Neural cell (in vitro differentiated cells): ENCODE results near the gene AJUBA. TPM values are rescaled to one million over a fixed set of nuclear protein-coding genes. Genes with fewer than 3 reads are reported as not detected.
"Not testable (repeated sequence)": the region's sequence is repeated elsewhere in the genome, so short reads cannot be mapped to it uniquely, and the experiment has no call there.

Experiments used
- H2AFZ ChIP-seq: fragments of 200-600, 300-800 bp; sonication (generic), shearing (Covaris generic); 2 replicates; pipeline ENCODE4 v1.6.0; 2014; ENCODE audit warnings: low read depth, mild to moderate bottlenecking, antibody characterized with exemption, low read length, moderate library complexity
- H3F3A ChIP-seq: fragments of 200-600 bp; shearing (Covaris generic); 2 replicates; pipeline ENCODE4 v1.6.1; 2016; ENCODE audit warnings: mild to moderate bottlenecking, moderate library complexity, mixed read lengths, antibody characterized with exemption, low read length; ENCODE audit not compliant: insufficient read depth, poor library complexity, severe bottlenecking
- H3K27ac ChIP-seq: fragments of 200-600, 300-800 bp; sonication (generic), shearing (Covaris generic); 2 replicates; pipeline ENCODE4 v1.5.1; 2014; ENCODE audit warnings: mild to moderate bottlenecking, low read length, moderate library complexity
- H3K27me3 ChIP-seq: fragments of 300-800, 200-600 bp; sonication (generic), shearing (Covaris generic); 2 replicates; pipeline ENCODE4 v1.6.0; 2014; ENCODE audit warnings: mild to moderate bottlenecking, low read depth, low read length, moderate library complexity; ENCODE audit not compliant: insufficient read depth
- H3K36me3 ChIP-seq: fragments of 300-800, 200-600 bp; sonication (generic), shearing (Covaris generic); 2 replicates; pipeline ENCODE4 v1.5.1; 2014; ENCODE audit warnings: mild to moderate bottlenecking, antibody characterized with exemption, low read length, moderate library complexity; ENCODE audit not compliant: insufficient read depth
- H3K4me2 ChIP-seq: fragments of 300-800, 200-600 bp; sonication (generic), shearing (Covaris generic); 2 replicates; pipeline ENCODE4 v1.6.0; 2014; ENCODE audit warnings: mild to moderate bottlenecking, low read length
- H3K4me3 ChIP-seq: fragments of 300-800, 200-600 bp; sonication (generic), shearing (Covaris generic); 2 replicates; pipeline ENCODE4 v1.5.1; 2014; ENCODE audit warnings: mild to moderate bottlenecking, low read length, moderate library complexity
- H3K79me2 ChIP-seq: fragments of 200-600 bp; shearing (Covaris generic); replicated peaks from 2 replicates; pipeline ENCODE4 v1.6.0; 2014; ENCODE audit warnings: mild to moderate bottlenecking, low read length, moderate library complexity; ENCODE audit not compliant: insufficient read depth
- H3K9ac ChIP-seq: fragments of 300-800, 200-600 bp; sonication (generic), shearing (Covaris generic); 2 replicates; pipeline ENCODE4 v1.6.1; 2016; ENCODE audit warnings: mild to moderate bottlenecking, low read length, mixed read lengths
- H3K9me2 ChIP-seq: fragments of 200-600 bp; shearing (Covaris generic); 2 replicates; pipeline ENCODE4 v1.6.1; 2016; ENCODE audit warnings: mild to moderate bottlenecking, low read length, mixed read lengths; ENCODE audit not compliant: insufficient read depth
- H3K9me3 ChIP-seq: fragments of 200-600, 300-800 bp; sonication (generic), shearing (Covaris generic); 2 replicates; pipeline ENCODE4 v1.6.1; 2016; ENCODE audit warnings: mild to moderate bottlenecking, mixed run types, low read length, moderate library complexity, mixed read lengths
- H4K20me1 ChIP-seq: fragments of 200-600 bp; shearing (Covaris generic); 2 replicates; pipeline ENCODE4 v1.6.1; 2016; ENCODE audit warnings: mild to moderate bottlenecking, mixed run types; ENCODE audit not compliant: insufficient read depth
- EP300 ChIP-seq: fragments of 450-650 bp; conservative IDR thresholded peaks from 2 replicates; pipeline ENCODE4 v1.6.1; 2014; ENCODE audit warnings: antibody characterized with exemption, mild to moderate bottlenecking, moderate library complexity; ENCODE audit not compliant: poor library complexity, severe bottlenecking
- EZH2 ChIP-seq: fragments of 200-600, 300-800 bp; shearing (Covaris generic), sonication (generic); IDR thresholded peaks from 2 replicates; pipeline ENCODE4 v1.6.1; 2014; ENCODE audit warnings: antibody characterized with exemption, low read length, borderline replicate concordance, mild to moderate bottlenecking; ENCODE audit not compliant: insufficient read depth, poor library complexity, severe bottlenecking
- MXI1 ChIP-seq: fragments of 450-650 bp; conservative IDR thresholded peaks from 2 replicates; pipeline ENCODE4 v1.6.1; 2014; ENCODE audit warnings: antibody characterized with exemption, mild to moderate bottlenecking; ENCODE audit not compliant: poor library complexity, severe bottlenecking
- POLR2AphosphoS5 ChIP-seq: IDR thresholded peaks from 2 replicates; pipeline ENCODE4 v1.6.1; 2012
- RAD21 ChIP-seq: fragments of 450-650 bp; conservative IDR thresholded peaks from 2 replicates; pipeline ENCODE4 v1.6.1; 2014; ENCODE audit warnings: antibody characterized with exemption, mild to moderate bottlenecking, moderate library complexity
- REST ChIP-seq: IDR thresholded peaks from 2 replicates; pipeline ENCODE4 v1.6.1; 2012; ENCODE audit warnings: borderline replicate concordance
- SMC3 ChIP-seq: fragments of 450-650 bp; conservative IDR thresholded peaks from 2 replicates; pipeline ENCODE4 v1.6.1; 2014; ENCODE audit warnings: antibody characterized with exemption, mild to moderate bottlenecking, moderate library complexity; ENCODE audit not compliant: poor library complexity
- TAF1 ChIP-seq: IDR thresholded peaks from 2 replicates; pipeline ENCODE4 v1.6.1; 2012; ENCODE audit warnings: low read depth
- polyA plus RNA-seq: library from polyadenylated mRNA; depleted of rRNA; stranded (reverse); fragments of >200 nt; gene quantifications from 2 replicates; pipeline ENCODE4 v1.2.3, GENCODE V29; 2014
- TF ChIP-seq, protein P1 (sequence below): fragments of 450-650 bp; IDR thresholded peaks from 2 replicates; pipeline ENCODE4 v1.5.1; 2014; ENCODE audit warnings: antibody characterized with exemption, mild to moderate bottlenecking, moderate library complexity; ENCODE audit not compliant: poor library complexity, severe bottlenecking

AJUBA gene
- polyA plus RNA-seq, 1 donor from 2014 or later: 1.9 TPM

DNA sequence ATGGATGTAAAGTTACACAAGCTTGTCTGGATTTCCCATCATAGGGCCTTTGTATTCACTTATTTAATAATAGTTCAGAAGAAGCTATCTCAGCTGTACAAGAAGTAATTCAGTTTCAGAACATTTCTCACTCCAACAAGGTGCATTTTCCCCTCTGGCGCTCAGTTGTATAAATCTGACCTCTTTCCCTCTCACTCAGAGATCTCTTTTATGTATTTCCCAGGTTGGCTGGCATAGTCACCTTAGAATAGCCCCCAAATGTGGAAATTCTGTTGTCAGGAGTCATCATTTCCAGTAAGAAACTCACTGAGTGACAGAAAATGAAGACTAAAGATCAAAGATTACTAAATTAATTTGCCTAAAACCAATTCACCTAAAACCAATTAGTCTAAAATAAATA lies 11.2 kb downstream of the AJUBA start:
- Histone ChIP-seq H3K9me3 (no peaks in the 10 kb centered on the region), H3K4me2 (no peak overlapping the region), H3K79me2 (no peaks in the 10 kb centered on the region), H3K9me2 (no peaks in the 10 kb centered on the region), H2AFZ (no peak overlapping the region), H3K36me3 (no peaks in the 10 kb centered on the region), H3K4me3 (no peak overlapping the region), H3F3A (no peaks in the 10 kb centered on the region), H4K20me1 (no peaks in the 10 kb centered on the region), H3K27me3 (no peaks in the 10 kb centered on the region), H3K27ac (no peak overlapping the region), H3K9ac (no peak overlapping the region)
- TF ChIP-seq POLR2AphosphoS5 (no peak), REST (no peak), TAF1 (no peak), MXI1 (no peak), RAD21 (no peak)
- TF ChIP-seq, protein P1, sequence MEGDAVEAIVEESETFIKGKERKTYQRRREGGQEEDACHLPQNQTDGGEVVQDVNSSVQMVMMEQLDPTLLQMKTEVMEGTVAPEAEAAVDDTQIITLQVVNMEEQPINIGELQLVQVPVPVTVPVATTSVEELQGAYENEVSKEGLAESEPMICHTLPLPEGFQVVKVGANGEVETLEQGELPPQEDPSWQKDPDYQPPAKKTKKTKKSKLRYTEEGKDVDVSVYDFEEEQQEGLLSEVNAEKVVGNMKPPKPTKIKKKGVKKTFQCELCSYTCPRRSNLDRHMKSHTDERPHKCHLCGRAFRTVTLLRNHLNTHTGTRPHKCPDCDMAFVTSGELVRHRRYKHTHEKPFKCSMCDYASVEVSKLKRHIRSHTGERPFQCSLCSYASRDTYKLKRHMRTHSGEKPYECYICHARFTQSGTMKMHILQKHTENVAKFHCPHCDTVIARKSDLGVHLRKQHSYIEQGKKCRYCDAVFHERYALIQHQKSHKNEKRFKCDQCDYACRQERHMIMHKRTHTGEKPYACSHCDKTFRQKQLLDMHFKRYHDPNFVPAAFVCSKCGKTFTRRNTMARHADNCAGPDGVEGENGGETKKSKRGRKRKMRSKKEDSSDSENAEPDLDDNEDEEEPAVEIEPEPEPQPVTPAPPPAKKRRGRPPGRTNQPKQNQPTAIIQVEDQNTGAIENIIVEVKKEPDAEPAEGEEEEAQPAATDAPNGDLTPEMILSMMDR: no peak

DNA sequence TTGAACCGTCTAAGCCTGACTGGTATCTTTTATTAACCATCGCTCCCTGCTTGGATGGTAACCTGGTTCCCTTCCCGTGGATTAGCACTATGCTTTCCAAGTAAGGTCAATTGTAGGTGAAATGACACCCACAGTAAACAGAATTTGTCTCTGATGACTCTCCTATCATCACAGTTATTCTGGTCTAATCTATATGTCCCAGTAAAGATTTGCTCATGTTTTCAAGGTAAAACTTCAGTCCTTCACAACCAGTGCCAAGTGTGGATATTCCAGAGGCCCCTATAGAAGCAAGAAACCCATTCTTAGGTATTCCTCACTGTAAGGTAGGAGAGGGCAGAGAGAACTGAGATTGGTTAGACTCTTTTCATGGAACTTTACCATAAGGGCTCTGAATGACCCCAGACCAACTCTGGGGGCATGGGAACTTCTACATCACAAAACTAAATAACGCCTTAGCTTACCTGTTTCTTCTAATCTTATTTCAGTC lies 15.5 kb downstream of the AJUBA start:
- TF ChIP-seq REST: no peak
- TF ChIP-seq EP300: no peak
- TF ChIP-seq, protein P1: no peak
- no peak for TF ChIP-seq RAD21
- TF ChIP-seq POLR2AphosphoS5: no peak
- TF ChIP-seq EZH2: no peak
- TF ChIP-seq MXI1: no peak
- TF ChIP-seq SMC3: no peak
- TF ChIP-seq TAF1: no peak
- Histone ChIP-seq H3K4me2 (no peak overlapping the region), H2AFZ (no peak overlapping the region), H3K27ac (no peak overlapping the region), H3K9me3 (no peaks in the 10 kb centered on the region), H4K20me1 (no peaks in the 10 kb centered on the region), H3K4me3 (no peak overlapping the region), H3K9me2 (no peaks in the 10 kb centered on the region), H3K9ac (no peak overlapping the region), H3F3A (no peaks in the 10 kb centered on the region), H3K79me2 (no peaks in the 10 kb centered on the region), H3K27me3 (no peaks in the 10 kb centered on the region), H3K36me3 (no peaks in the 10 kb centered on the region)

DNA sequence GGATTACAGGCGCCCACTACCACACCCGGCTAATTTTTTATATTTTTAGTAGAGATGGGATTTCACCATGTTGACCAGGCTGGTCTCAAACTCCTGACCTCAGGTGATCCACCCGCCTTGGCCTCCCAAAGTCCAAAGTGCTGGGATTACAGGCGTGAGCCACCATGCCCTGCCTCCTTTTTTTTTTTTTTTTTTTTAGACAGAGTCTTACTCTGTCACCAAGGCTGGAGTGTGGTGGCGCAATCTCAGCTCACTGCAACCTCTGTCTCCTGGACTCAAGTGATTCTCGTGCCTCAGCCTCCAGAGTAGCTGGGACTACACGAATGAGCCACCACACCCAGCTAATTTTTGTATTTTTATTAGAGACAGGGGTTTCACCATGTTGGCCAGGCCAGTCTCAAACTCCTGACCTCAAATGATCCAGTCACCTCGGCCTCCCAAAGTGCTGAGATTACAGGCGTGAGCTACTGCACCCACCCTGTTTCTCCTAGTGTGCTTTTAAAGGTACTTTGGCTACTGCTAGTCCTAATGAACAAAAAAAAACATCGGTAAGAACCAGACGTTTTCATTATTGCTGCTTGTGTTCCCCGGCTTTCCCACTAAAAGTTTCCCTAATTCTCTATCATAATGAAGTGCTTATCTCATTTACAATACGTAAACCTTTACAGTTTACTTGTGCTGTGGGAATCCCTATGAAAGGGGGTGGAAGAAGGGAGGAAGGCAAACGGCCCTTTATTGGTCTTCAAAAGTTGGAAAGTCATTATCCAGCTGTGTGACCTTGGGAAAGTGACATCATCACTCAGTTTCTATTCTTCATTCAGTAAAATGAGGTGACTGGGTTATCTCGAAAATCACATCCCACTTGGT lies 16.2 kb downstream of the AJUBA start:
- H3K4me3 ChIP-seq, H3F3A ChIP-seq, H3K9ac ChIP-seq, H3K9me3 ChIP-seq, H3K36me3 ChIP-seq, H3K79me2 ChIP-seq, H4K20me1 ChIP-seq, H3K4me2 ChIP-seq, H3K27me3 ChIP-seq, H3K9me2 ChIP-seq, H2AFZ ChIP-seq, H3K27ac ChIP-seq: not testable (repeated sequence)
